Muscle layer of colon (tissue), 2 donors: ENCODE data around the gene ITPRID1.

Source experiments
- H3K27ac ChIP-seq: one replicate; pipeline ENCODE4 v1.7.0; 2013; ENCODE audit warnings: low read depth, mild to moderate bottlenecking, low read length, moderate library complexity
- H3K27me3 ChIP-seq, 2 donors: one replicate each; pipeline ENCODE4 v1.7.0; 2013; ENCODE audit warnings: low read length in 2 of 2, mild to moderate bottlenecking in 2 of 2; ENCODE audit not compliant: insufficient read depth in 2 of 2, control insufficient read depth in 1 of 2
- H3K36me3 ChIP-seq: one replicate; pipeline ENCODE4 v1.7.0; 2013; ENCODE audit warnings: mild to moderate bottlenecking, low read length; ENCODE audit not compliant: insufficient read depth
- H3K4me1 ChIP-seq: one replicate; pipeline ENCODE4 v1.7.0; 2013; ENCODE audit warnings: mild to moderate bottlenecking, low read length; ENCODE audit not compliant: insufficient read depth
- H3K4me3 ChIP-seq, 2 donors: one replicate each; pipeline ENCODE4 v1.7.0; 2013; ENCODE audit warnings: low read length in 2 of 2, low read depth in 1 of 2, mild to moderate bottlenecking in 1 of 2, moderate library complexity in 1 of 2
- H3K9ac ChIP-seq: one replicate; pipeline ENCODE4 v1.7.0; 2013; ENCODE audit warnings: low read length
- H3K9me3 ChIP-seq: one replicate; pipeline ENCODE4 v1.7.0; 2013; ENCODE audit warnings: mild to moderate bottlenecking, low read length
- donor health status: abdominal sarcoma.
- donor health status: Adenocarcinoma of cecum.

ITPRID1 gene

DNA sequence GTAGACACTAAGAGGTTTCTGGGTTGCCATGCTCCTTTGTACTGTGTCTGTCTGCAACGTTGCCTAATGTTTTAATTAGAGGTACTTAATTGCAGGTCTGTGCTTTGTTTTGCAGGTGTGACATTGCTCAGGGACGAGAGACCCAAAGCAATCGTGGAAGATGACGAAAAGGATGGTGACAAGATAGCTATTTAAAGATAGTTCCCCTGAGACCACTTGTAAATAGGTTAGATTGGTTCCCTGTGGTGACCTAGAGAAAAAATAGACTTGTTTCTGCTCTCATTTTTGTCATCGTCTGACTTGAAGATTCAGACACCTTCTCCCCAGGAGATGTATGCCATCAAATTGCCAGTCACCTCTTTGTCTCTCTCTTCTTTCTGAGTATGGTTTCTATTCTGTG lies 193.2 kb downstream of the ITPRID1 start:
- no peak overlapping the region for H3K4me3 ChIP-seq
- no peak overlapping the region for H3K27ac ChIP-seq
- no peaks in the 10 kb centered on the region for H3K4me1 ChIP-seq
- H3K9ac ChIP-seq: no peak overlapping the region
- H3K9me3 ChIP-seq: no peaks in the 10 kb centered on the region
- H3K27me3 ChIP-seq: no peaks in the 10 kb centered on the region
- H3K36me3 ChIP-seq: no peaks in the 10 kb centered on the region
